Body of pancreas (tissue), 4 donors: ENCODE results near the gene LRRC3.

Source experiments
- CTCF ChIP-seq, 7 experiments: fragments of 450-650 bp in 4 of 7; fragments of 200-600 bp in 3 of 7; sonication (generic) in 3 of 7; IDR thresholded peaks; one replicate each; pipeline ENCODE4 v1.5.1; 2016 to 2019; ENCODE audit warnings: antibody characterized with exemption in 7 of 7
- POLR2A ChIP-seq, 3 donors: fragments of 450-650 bp; IDR thresholded peaks; one replicate each; pipeline ENCODE4 v1.6.1; 2016; ENCODE audit warnings: antibody characterized with exemption in 3 of 3, mild to moderate bottlenecking in 2 of 3

- no peak for TF ChIP-seq CTCF (IDR thresholded peaks at IDR 0.05)
- no peak for TF ChIP-seq POLR2A (IDR thresholded peaks at IDR 0.05)
Measured at GRCh38 chr21:44460441-44460755, 5.1 kb downstream of the LRRC3 start.
